ENCODE data around the gene SNAP91. TPM values are rescaled to one million over a fixed set of nuclear protein-coding genes. Genes with fewer than 3 reads are reported as not detected.

Gene SNAP91
- total and polyA plus RNA-seq, 2 of the 8 experiments (the other 6 are each of a cell fraction or from before 2014, with no cell fraction given) = 1.3 to 1.5 TPM

GRCh38 chr6:83702749-83703148 lies 6.2 kb downstream of the SNAP91 start (continued):
- TF ChIP-seq CHD7 (IDR thresholded peaks at IDR 0.05; ENCODE audit: insufficient replicate concordance, low read length) (no peak), ASH2L (IDR thresholded peaks at IDR 0.05; ENCODE audit: low read length) (no peak), SRF (IDR thresholded peaks at IDR 0.05; ENCODE audit: low read depth, low read length) (no peak), KDM5A (IDR thresholded peaks at IDR 0.05; ENCODE audit: low read length) (no peak), HDAC2 (IDR thresholded peaks at IDR 0.05; ENCODE audit: borderline replicate concordance in 1 of 2, low read depth in 2 of 2, low read length in 2 of 2) (no peak), MAX (IDR thresholded peaks at IDR 0.05) (no peak), SAP30 (IDR thresholded peaks at IDR 0.05; ENCODE audit: insufficient read depth, insufficient replicate concordance, low read length) (no peak), POLR2A (IDR thresholded peaks at IDR 0.05; ENCODE audit: control extremely low read depth in 1 of 2, low read depth in 2 of 2, low read length in 2 of 2) (no peak), EP300 (IDR thresholded peaks at IDR 0.05; ENCODE audit: borderline replicate concordance in 1 of 2, low read depth in 2 of 2, low read length in 2 of 2) (no peak), CHD1 (IDR thresholded peaks at IDR 0.05; ENCODE audit: low read depth, low read length) (no peak), TAF1 (IDR thresholded peaks at IDR 0.05; ENCODE audit: low read depth, low read length) (no peak), POU5F1 (IDR thresholded peaks at IDR 0.05; ENCODE audit: low read depth, low read length) (no peak)
